KMS-11 (cell line): Measurements from ENCODE around the gene BCOR.

Experiments
- H2AFZ ChIP-seq: fragments of 200-600 bp; sonication (generic); 2 replicates; pipeline ENCODE4 v1.6.1; 2016; ENCODE audit warnings: antibody characterized with exemption, mixed run types, low read depth
- H3K27ac ChIP-seq: fragments of 200-600 bp; sonication (generic); 2 replicates; pipeline ENCODE4 v1.6.1; 2016; ENCODE audit warnings: mild to moderate bottlenecking, mixed run types
- H3K27me3 ChIP-seq: fragments of 200-600 bp; sonication (generic); 2 replicates; pipeline ENCODE4 v1.6.1; 2017; ENCODE audit warnings: mild to moderate bottlenecking, low read depth, mixed run types, moderate library complexity; ENCODE audit not compliant: insufficient read depth
- H3K36me3 ChIP-seq: fragments of 200-600 bp; sonication (generic); 2 replicates; pipeline ENCODE4 v1.6.1; 2017; ENCODE audit warnings: mild to moderate bottlenecking, mixed run types; ENCODE audit not compliant: insufficient read depth
- H3K4me1 ChIP-seq: fragments of 200-600 bp; sonication (generic); 2 replicates; pipeline ENCODE4 v1.6.1; 2016; ENCODE audit warnings: mild to moderate bottlenecking, low read depth, mixed run types; ENCODE audit not compliant: poor library complexity, severe bottlenecking
- H3K4me2 ChIP-seq: fragments of 200-600 bp; sonication (generic); 2 replicates; pipeline ENCODE4 v1.7.0; 2016; ENCODE audit warnings: mild to moderate bottlenecking, mixed run types
- H3K4me3 ChIP-seq: fragments of 200-600 bp; sonication (generic); IDR thresholded peaks from 2 replicates; pipeline ENCODE4 v1.6.1; 2017; ENCODE audit warnings: low read depth, low read length, mixed read lengths; ENCODE audit not compliant: insufficient read depth
- H3K79me2 ChIP-seq: fragments of 200-600 bp; sonication (generic); 2 replicates; pipeline ENCODE4 v1.6.1; 2016; ENCODE audit warnings: low read depth, mixed run types; ENCODE audit not compliant: insufficient read depth
- H3K9ac ChIP-seq: fragments of 200-600 bp; sonication (generic); 2 replicates; pipeline ENCODE4 v1.6.1; 2016; ENCODE audit warnings: mild to moderate bottlenecking, mixed run types
- H4K20me1 ChIP-seq: fragments of 200-600 bp; sonication (generic); 2 replicates; pipeline ENCODE4 v1.6.1; 2016; ENCODE audit warnings: mild to moderate bottlenecking, mixed run types; ENCODE audit not compliant: insufficient read depth
- CTCF ChIP-seq: fragments of 200-600 bp; sonication (generic); conservative IDR thresholded peaks from 2 replicates; pipeline ENCODE4 v1.6.1; 2017; ENCODE audit warnings: low read depth, mild to moderate bottlenecking, antibody characterized with exemption, low read length, moderate library complexity, mixed read lengths

BCOR gene

GRCh38 chrX:40098264-40099054 is 701 bp upstream of the BCOR start:
- no peaks in the 10 kb centered on the region for H3K27me3 ChIP-seq
- peak overlapping the region; percentile 90 for H3K9ac ChIP-seq
- H4K20me1 ChIP-seq: peaks cover 16% of the 10 kb centered on the region; the same call in 1 of the 2 replicates
- H3K4me3 ChIP-seq: no peak overlapping the region
- no peak overlapping the region for H2AFZ ChIP-seq
- no peaks in the 10 kb centered on the region for H3K36me3 ChIP-seq
- no peak for TF ChIP-seq CTCF
- H3K27ac ChIP-seq: peak overlapping the region; percentile 95
- H3K4me2 ChIP-seq: peak overlapping the region; percentile 66
- H3K4me1 ChIP-seq: peaks cover 38% of the 10 kb centered on the region
- peaks cover 44% of the 10 kb centered on the region for H3K79me2 ChIP-seq

- peaks cover 44% of the 10 kb centered on the region for H3K79me2 ChIP-seq
- no peaks in the 10 kb centered on the region for H3K27me3 ChIP-seq
- peaks cover 38% of the 10 kb centered on the region for H3K4me1 ChIP-seq
- no peak overlapping the region for H2AFZ ChIP-seq
- H3K27ac ChIP-seq: peak overlapping the region; percentile 78
- no peaks in the 10 kb centered on the region for H3K36me3 ChIP-seq
- H3K9ac ChIP-seq: peak overlapping the region; percentile 78; the same call in 1 of the 2 replicates
- no peak overlapping the region for H3K4me2 ChIP-seq
- H4K20me1 ChIP-seq: peaks cover 26% of the 10 kb centered on the region; the same call in 1 of the 2 replicates
- no peak overlapping the region for H3K4me3 ChIP-seq
- no peak for TF ChIP-seq CTCF
These were observed 636 bp downstream of the BCOR start for GRCh38 chrX:40097141-40097503.

GRCh38 chrX:40096395-40097091 is 1.2 kb downstream of the BCOR start:
- Histone ChIP-seq H3K4me1 (peaks cover 32% of the 10 kb centered on the region), H3K9ac (peak overlapping the region; percentile 78; the same call in 1 of the 2 replicates), H3K4me2 (no peak overlapping the region), H3K79me2 (peaks cover 50% of the 10 kb centered on the region), H4K20me1 (peaks cover 26% of the 10 kb centered on the region; the same call in 1 of the 2 replicates), H3K27me3 (no peaks in the 10 kb centered on the region), H3K36me3 (no peaks in the 10 kb centered on the region), H3K27ac (peak overlapping the region; percentile 78), H3K4me3 (no peak overlapping the region), H2AFZ (no peak overlapping the region)
- TF ChIP-seq CTCF: no peak

- H3K4me1 ChIP-seq: peaks cover 30% of the 10 kb centered on the region
- H3K36me3 ChIP-seq: no peaks in the 10 kb centered on the region
- H3K9ac ChIP-seq: peak overlapping the region; percentile 78
- no peak overlapping the region for H3K4me3 ChIP-seq
- no peak for TF ChIP-seq CTCF
- H2AFZ ChIP-seq: no peak overlapping the region
- H3K27me3 ChIP-seq: no peaks in the 10 kb centered on the region
- peaks cover 32% of the 10 kb centered on the region; the same call in 1 of the 2 replicates for H4K20me1 ChIP-seq
- peaks cover 57% of the 10 kb centered on the region for H3K79me2 ChIP-seq
- H3K4me2 ChIP-seq: peak overlapping the region; percentile 76
- H3K27ac ChIP-seq: peak overlapping the region; percentile 78
These were observed 2.0 kb downstream of the BCOR start for GRCh38 chrX:40095583-40096394.
